Keratinocyte (primary cell): ENCODE data around the gene BORCS8.

ENCODE experiments used
- EZH2 ChIP-seq: IDR thresholded peaks from one replicate; pipeline ENCODE4 v1.6.1; 2012; ENCODE audit warnings: inconsistent platforms, mild to moderate bottlenecking, low read length, moderate library complexity
- TF ChIP-seq, protein P1 (sequence below), 3 experiments: IDR thresholded peaks in 1 of 3; conservative IDR thresholded peaks in 1 of 3; optimal IDR thresholded peaks in 1 of 3; 2 replicates in 2 of 3; 3 replicates in 1 of 3; pipeline versions ENCODE3 to v1.5.1; 2011; ENCODE audit warnings: low read length in 3 of 3, mild to moderate bottlenecking in 3 of 3, moderate library complexity in 2 of 3, control low read depth in 1 of 3, inconsistent platforms in 1 of 3; ENCODE audit not compliant: insufficient read depth in 2 of 3; ENCODE audit errors: extremely low read depth in 1 of 3

DNA sequence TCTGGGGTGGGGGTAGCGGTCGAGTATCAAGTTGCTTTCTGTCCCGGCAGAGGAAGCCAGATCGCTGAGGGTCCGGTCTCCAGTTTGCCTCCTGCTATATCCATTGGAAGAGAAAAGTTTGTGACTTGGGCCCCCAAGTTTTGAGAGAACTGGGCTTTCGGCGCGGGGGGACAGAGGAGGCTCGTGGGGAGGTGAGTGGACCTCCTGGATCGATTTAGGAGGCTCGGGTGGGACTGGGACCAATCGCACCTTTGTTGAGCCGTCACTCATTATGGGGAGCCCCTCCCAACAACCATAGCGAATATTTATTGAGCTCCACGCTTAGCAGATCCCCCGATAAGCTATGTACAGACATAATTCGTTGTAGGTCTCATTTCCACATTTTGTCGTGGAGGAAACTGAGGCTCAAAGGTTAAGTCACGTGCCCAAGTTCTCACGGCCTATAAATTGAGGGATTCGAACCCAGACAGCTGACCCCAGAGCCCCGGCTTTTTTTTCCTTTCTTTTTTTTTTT is 1.0 kb upstream of the BORCS8 start:
- TF ChIP-seq, protein P1, sequence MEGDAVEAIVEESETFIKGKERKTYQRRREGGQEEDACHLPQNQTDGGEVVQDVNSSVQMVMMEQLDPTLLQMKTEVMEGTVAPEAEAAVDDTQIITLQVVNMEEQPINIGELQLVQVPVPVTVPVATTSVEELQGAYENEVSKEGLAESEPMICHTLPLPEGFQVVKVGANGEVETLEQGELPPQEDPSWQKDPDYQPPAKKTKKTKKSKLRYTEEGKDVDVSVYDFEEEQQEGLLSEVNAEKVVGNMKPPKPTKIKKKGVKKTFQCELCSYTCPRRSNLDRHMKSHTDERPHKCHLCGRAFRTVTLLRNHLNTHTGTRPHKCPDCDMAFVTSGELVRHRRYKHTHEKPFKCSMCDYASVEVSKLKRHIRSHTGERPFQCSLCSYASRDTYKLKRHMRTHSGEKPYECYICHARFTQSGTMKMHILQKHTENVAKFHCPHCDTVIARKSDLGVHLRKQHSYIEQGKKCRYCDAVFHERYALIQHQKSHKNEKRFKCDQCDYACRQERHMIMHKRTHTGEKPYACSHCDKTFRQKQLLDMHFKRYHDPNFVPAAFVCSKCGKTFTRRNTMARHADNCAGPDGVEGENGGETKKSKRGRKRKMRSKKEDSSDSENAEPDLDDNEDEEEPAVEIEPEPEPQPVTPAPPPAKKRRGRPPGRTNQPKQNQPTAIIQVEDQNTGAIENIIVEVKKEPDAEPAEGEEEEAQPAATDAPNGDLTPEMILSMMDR (optimal IDR thresholded peaks at IDR 0.05 in 1 of 3, IDR thresholded peaks at IDR 0.05 in 1 of 3, conservative IDR thresholded peaks at IDR 0.05 in 1 of 3; ENCODE audit: extremely low read depth in 1 of 3, insufficient read depth in 2 of 3, low read length in 3 of 3), result no peak
- no peak for TF ChIP-seq EZH2
